Measurements from ENCODE around the gene PPP1R2.
"Not testable (repeated sequence)": the region's sequence is repeated elsewhere in the genome, so short reads cannot be mapped to it uniquely, and the experiment has no call there.

The PPP1R2 gene

DNA sequence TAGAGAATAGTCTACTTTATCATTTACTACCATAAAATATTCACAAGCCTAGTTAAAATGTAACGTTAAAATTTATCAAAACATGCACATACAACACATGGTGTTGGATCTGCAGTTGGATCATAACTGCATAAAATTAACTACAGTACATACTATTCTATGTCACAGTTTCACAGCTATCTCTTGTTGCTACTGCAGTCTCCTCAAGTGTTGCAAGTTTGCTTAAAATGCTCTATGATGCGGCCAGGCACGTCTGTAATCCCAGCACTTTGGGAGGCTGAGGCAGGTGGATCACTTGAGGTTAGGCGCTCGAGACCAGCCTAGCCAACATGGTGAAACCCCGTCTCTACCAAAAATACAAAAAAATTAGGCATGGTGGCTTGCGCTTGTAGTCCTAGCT lies 10.3 kb downstream of the PPP1R2 start:
- DNase-seq: no peak

DNA sequence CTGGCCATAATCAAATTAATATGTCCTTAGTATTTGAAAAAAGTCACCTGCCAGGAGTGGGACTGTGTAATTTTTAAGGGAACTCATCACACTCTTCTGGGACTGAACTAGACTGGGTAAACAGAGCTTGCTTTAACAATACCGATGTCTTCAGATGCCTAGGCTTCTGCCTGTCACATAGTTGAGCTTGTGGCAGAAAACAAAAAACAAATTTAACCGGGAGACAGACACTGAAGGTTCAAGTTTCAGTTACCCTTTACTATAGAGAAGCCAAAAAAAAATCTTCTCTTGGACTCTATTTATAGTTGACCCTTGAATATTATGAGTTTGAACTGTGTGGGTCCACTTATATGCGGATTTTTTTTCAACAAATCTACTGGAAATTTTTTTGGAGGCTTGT lies 10.8 kb downstream of the PPP1R2 start:
- no peak for DNase-seq

DNA sequence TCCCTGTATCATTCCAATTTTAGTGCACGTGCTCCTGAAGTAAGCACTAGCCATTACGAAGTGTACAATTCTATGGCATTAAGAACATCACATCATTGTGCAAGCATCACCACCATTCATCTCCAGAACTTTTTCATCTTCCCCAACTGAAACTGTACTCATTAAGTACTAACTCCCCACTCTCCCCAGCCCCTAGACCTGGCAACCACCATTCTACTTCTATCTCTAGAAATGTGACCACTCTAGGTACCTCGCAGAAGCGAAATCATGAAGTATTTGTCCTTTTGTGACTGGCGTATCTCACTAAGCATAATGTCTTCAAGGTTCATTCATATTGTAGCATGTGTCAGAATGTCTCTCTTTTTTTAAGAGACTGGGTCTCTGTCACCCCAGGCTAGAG lies 11.4 kb downstream of the PPP1R2 start:
- DNase-seq: no peak

DNA sequence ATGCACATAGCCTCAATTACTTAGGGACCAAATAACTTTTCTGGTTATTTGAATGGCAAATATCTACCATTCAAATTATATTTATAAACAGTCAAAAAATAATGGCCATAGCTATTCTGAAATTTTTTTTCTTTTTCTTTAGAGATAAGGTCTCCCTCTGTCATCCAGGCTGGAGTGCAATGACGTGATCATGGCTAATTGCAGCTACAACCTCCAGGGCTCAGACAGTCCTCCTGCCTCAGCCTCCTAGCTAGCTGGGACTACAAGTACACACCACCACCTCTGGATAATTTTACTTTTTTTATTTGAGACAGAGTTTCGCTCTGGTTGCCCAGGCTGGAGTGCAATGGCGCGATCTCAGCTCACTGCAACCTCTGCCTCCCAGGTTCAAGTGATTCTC lies 16.6 kb downstream of the PPP1R2 start:
- DNase-seq: no peak

DNA sequence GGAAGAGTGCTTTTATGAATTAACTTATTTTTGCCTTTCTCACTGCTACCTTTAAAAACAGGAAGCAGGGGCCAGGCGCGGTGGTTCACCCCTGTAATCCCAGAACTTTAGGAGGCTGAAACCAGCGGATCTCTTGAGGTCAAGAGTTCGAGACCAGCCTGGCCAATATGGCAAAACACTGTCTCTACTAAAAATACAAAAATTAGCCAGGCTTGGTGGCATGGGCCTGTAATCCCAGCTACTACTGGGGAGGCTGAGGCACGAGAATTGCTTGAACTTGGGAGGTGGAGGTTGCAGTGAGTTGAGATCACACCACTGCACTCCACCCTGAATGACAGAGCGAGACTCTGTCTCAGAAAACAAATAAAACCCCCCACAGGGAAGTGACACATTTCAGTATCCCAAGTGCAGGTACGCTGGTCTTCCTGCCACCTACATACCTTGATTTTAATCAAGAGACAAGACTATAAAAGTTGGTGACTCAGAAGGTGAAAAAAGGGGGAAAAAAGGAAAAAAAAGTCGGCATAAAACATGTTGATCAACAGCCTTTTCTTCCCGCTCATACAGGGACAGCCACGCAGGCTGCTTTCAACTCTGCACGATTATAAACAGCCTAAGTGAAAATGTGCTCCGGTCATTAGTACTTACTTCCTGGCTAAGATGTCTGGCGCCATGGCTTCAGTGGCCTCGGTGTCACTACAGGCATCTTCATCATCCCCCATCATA lies 18.8 kb downstream of the PPP1R2 start:
- DNase-seq: no peak

DNA sequence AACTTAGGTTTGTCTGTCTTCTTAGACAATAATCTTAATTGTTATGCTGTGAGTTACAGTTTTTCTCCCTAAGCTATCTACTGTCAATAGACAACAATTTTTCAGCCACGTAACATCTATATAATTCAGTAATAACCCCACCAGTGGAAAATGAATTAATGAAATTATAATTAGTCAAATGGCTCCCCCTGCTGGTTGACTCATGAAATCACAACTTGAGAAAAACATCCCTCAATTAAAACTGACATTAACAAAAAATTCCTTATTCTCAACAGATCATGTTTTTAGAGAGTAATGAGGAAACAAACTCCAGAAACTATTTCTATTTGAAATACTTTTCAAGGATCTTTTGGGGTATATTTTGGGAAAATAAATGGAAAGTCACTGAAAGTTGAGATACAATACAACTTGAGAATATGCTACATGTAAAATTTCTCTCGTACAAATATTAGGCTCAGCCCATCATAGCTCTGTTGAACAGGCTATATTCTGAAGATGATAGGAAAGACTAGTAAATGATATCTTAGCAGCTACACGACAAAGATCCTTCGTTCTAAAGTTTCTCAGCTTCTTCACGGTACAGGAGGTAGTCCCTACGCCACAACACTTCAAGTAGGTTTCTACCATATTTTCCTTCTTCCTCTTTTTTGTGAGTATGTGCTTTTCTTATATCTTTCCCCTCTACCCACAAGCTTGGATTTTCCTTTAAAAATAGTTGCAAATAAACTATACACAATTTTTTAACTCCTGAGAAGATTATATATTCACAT lies 20.7 kb downstream of the PPP1R2 start:
- peak; percentile 18 for DNase-seq

DNA sequence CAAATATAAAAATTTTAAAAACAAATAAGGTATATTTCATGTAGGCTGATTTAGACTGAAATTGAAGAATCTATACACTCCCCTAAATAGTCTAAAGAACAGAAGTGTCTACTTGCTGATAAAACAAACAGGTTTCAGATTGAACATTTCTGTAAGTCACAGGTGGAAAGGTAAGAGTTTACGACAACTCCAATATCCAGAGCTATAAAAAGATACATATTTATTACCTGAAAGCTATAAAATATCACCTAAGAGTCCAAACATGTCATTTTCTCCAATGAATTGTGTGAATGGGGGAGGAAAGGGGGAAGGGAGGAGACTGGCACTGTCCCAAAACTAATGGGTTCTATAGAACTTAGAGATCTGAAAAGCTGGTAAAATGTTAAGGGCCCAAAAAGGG lies 26.1 kb downstream of the PPP1R2 start:
- no peak for DNase-seq

DNA sequence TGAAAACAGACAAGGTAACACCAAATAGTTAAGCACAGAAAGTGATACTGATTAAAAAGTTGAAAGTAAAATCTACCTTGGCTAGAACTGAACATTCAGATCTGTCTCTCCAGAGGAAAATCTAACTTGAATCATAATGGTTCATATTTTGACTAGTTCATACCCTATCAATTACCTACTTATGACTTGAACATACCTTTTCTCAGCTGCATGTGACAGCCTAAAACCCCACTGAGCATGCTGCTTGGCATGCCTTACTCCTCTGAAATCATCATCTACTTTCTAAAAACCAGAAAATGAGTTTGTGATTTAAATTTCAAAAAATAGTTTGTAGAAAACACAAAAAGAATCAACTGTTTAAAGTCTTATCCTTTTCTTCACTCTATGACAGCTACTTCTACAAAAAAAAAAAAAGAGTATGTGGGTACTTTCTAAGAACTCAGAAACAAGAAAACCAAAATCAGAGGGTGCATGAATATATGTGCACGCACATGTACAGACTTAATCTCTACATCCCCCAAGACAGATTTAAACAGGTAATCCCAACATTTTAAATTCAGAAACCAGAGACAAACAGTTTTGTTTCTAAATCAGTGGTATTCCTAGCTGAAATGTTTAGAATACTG lies 28.4 kb downstream of the PPP1R2 start:
- DNase-seq: not testable (repeated sequence)

DNA sequence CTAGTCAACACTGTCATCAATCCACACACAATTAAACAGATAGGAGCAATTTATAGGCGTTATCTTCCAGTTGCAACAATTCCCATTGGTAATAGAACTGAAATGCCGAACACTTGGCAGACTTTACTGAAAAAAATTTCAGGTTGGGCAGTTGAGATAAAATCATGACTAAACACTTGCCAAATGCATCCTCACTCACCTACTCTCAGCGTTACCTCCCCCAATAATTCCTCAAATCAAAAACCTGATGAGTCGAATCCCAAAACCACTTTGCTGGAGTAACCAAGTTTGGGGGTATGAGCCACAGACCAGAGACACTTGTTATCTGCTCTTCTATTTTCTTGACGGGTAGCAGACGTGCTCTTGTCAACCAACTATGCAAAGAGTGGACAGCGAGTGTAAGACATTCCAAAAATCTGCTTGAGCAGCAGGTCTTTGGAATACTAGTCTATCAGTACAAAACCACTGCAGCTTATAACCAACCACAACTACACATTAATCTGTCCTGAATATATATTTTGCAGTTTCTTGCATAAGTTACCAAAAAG lies 30.3 kb downstream of the PPP1R2 start:
- no peak for DNase-seq

DNA sequence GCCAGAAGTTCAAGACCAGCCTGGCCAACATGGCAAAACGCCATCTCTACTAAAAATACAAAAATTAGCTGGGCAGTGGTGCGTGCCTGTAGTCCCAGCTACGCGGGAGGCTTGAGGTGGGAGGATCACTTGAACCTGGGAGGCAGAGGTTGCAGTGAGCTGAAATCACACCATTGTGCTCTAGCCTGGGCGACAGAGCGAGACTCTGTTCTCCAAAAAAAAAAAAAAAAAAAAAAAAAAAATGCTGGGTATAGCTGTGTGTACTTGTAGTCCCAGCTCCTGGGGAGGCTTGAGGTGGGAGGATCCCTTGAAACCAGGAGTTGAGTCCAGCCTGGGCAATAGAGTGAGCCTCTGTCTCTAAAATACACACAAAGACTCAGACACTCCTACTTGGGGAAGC lies 32.0 kb downstream of the PPP1R2 start:
- DNase-seq: no peak

DNA sequence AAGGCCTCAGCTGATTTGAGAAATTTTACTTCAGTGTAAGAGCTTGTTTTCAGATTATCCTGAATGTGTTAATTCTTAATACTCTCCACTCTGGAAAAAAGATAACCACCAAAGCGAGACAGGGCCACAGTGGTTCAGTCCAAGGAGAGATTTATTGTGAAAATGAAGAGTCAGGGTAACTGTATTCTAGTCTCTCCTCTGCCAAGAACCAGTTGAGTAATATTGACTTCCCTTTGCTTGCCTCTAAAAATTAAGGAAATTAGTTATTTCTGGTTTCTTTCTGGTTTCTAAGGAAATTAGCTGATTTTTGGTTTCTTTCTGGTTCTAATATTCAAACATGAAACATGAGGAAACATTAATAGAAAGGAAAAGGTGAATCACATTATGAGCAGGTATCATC lies 34.9 kb downstream of the PPP1R2 start:
- DNase-seq: no peak

DNA sequence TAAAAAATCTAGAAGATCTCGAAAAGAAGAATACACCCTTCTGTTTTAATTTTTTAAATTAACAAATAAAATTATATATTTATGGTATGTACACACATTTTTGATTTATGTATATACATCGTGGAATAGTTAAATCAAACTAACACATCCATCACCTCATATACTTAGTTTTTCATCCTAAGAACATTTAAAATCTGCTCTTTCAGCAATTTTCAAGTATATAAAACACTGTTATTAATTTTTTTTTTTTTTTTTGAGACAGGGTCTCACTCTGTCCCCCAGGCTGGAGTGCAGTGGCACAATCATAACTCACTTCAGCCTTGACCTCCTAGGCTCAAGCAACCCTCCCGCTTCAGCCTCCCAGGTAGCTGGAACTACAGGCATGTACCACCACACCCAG lies 67.5 kb downstream of the PPP1R2 start:
- no peak for DNase-seq

DNA sequence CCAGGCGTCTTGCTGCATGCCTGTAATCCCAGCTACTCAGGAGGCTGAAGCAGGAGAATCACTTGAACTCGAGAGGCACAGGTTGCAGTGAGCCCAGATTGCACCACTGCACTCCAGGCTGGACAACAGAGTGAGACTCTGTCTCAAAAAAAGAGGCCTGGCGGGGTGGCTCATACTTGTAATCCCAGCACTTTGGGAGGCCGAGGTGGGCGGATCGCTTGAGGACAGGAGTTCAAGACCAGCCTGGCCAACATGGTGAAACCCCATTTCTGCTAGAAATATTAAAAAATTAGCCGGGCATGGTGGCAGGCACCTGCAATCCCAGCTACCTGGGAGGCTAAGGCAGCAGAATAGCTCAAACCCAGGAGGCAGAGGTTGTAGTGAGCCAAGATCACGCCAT lies 68.0 kb downstream of the PPP1R2 start:
- DNase-seq: not testable (repeated sequence)

DNA sequence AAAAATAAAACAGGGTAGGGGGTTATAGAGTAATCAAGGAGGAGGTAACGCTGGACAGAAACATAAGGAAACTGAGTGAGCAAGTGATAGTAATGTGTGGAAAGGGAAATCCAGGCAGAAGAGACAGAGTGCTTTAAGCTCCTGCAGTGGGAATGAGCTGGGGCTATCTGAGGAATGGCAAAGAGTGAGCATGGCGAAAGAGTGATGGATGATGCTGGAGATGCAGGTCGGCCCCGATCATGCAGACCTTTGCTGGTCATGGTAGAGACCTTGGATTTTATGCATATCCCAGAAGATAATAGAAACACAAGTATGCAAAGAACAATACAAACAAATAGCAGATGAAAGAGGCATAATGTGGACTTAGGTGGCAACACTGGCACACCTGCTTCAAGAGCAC lies 74.3 kb downstream of the PPP1R2 start:
- no peak for DNase-seq

DNA sequence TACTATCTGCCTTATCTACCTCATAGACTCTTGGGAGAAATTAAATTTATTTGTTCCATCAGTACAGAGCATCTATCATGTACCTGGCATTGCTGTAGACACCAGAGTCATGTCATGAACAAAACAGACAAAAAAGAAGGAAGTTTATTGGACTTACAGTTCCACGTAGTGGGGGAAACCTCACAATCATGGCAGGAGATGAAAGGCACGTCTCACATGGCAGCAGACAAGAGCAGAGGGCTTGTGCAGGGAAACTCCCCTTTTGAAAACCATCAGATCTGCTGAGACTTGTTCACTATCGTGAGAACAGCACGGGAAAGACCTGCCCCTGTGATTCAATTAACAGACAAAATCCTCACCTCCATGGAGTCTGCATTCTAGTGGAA lies 74.7 kb downstream of the PPP1R2 start:
- DNase-seq: no peak

DNA sequence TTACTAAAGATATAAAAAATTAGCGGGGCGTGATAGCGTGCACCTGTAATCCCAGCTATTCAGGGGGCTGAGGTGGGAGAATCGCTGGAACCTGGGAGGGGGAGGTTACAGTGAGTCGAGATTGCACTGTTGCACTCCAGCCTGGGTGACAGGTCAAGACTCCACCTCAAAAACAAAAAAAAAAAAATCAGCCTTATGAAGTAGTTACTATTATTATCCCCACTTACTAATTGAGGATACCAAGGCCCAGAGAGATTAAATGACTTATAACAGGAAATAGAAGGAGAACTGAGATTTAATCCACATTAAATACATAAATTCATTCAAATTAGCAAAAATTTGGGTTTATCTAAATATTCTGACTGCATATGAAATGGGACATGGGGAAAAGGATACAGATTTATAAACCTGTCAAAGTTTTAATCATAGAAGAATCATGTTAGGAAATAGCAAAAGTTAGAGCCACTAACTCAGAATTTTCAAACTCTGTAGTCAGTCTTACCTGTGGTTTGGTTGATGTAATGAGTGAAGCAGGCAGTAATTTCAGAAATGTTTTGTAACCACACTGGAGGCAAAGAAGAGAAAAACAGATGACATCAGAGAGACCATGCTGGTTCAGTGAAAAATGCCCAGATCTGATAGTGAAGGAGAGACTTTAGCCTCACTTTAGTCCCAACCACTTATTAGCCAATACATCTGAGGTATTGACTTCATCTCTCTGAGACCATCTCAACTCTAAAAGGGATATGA lies 75.3 kb downstream of the PPP1R2 start:
- DNase-seq: no peak

DNA sequence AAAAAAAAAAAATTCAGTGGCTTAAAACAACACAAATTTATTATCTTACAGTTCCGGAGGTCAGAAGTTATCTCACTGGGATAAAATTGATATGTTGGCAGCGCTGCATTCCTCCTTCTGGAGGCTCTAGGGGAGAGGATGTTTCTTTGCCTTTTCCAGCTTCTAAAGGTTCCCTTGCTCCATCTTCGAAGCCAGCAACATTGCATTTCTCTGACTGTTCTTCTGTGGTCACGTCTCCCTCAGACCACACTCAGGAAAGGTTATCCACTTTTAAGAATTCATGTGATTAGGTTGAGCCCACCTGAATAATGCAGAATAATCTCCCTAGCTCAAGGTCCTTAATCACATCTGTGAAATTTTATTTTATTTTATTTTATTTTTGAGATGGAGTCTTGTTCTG lies 76.9 kb downstream of the PPP1R2 start:
- DNase-seq: no peak

Data from retina (tissue), 1 donor.